GM12872 (cell line): ENCODE data around the gene CEP131.

Experiments used
- CTCF ChIP-seq: IDR thresholded peaks from 3 replicates; pipeline ENCODE4 v1.5.1; 2011; ENCODE audit warnings: low read depth, mild to moderate bottlenecking, low read length, moderate library complexity; ENCODE audit not compliant: insufficient read depth

Gene CEP131

DNA sequence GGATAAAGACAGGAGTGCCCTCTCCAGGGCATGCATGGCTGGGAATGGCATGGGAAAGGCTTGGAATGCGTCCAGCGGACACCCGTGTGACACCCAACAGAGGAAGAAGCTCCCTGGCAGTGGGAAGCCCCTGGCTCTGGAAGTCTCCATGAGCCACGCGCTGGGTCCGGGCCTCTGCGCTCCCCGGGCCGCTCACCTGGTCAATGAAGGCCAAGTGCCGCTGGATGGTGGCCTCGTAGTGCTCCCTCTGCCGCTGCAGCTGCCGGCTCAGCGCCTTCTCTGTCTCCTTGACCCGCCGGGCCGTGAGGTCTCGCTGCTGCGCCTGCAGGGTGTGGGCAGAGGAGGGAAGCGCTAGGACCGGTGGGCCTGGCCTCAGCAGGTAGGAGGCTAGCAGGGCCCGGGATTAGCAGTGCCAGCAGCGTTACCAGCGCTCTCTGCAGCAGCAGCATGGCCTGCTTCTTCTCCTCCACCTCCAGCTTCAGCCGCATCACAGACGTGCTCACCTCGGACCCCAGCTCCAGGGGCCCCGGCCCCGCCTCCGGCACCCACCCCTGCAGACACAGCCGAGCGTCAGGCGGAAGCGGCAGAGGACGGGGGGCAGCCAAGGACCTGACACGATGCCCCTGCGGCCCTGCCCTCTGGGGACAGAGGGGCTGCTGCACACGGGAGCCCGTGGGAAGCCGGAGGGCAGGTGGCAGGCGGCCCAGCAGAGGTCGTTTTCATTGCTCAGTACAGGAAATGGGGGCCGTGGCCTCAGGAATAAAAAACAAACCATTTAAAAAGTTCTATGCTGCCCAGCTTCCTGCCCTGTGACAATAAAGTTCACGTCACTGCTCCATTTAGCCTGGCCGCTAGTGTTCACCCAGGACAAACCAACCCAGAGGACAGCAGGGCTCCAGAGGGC, 26.0 kb downstream of the CEP131 start:
- TF ChIP-seq CTCF, result no peak

GRCh38 chr17:81195941-81196495, 26.7 kb downstream of the CEP131 start:
- no peak for TF ChIP-seq CTCF

DNA sequence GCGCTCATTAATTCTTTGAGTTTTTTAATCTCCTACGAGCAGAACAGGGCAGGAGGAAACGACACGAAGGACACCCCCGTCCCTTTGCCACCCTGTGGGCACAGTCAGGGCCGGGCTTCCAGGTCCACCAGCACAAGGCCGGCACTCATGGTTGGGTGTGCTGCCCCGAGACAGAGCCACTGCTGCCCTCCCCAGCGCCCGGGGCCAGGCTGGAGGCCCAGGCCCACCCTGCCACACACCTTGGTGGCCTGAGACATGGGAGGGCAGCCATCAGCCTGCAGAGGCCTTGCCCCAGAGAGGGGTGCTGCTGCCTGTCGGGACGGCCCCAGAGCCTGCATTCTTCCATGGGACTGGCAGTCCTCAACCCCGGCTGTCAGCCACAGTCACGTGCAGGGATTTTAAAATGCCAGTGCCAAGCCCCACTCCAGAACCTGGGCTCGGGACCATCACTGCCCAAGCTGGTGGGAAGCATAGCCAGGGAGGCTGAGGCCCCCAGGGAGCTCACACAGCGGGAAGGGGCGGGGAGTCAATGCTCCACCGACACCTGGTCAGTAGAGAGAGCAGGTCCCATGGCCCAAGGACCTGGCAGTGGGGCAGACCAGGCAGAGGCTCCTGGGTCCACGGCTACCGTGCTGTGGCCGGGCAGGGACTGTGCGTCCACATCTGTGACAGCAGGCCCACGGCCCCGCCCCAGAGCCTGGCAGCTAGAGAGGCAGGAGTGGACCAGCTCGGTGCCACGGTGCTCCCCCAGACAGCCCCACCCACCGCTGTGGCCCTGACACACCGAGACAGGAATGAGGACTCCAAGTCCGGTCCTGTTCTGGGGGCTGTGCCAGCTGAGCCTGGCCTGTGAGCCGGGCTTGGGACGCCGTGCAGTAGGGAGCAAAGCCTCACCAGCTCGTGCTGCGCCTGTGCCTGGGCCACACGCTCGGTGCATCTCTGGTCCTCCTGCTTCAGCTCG, 27.5 kb downstream of the CEP131 start:
- no peak for TF ChIP-seq CTCF

GRCh38 chr17:81194225-81194760, 28.5 kb downstream of the CEP131 start:
- no peak for TF ChIP-seq CTCF

GRCh38 chr17:81193470-81194224, 29.1 kb downstream of the CEP131 start:
- no peak for TF ChIP-seq CTCF

DNA sequence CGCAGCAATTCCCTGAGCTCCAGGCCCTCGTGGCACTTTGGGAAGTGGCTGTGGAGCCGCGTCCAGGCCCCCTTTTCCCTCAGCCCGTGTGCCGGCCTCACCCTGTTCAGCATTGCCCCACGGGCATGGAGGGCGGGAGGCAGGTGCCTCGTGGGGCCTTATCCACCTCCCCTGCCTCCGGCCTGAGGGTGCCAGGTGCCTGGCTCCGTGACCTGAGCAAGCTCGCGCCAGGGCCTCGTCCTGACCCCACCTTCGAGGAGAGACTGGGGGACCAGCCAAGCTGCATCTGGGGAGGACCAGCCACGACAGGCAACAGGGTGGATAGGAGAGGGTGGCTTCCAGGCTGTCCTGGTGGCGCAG, 29.7 kb downstream of the CEP131 start:
- TF ChIP-seq CTCF, result no peak
